AG10803 (cell line): ENCODE data around the gene CDCA4.
"Not testable (repeated sequence)": the region's sequence is repeated elsewhere in the genome, so short reads cannot be mapped to it uniquely, and the experiment has no call there.

Experiments used
- DNase-seq: peaks from one replicate; pipeline ENCODE4 v3.0.0; 2010; ENCODE audit warnings: low read depth
- H3K4me3 ChIP-seq: 2 replicates; pipeline ENCODE4 v1.5.1; 2011; ENCODE audit warnings: mild to moderate bottlenecking, low read length, control low read depth
- TF ChIP-seq, protein P1 (sequence below): conservative IDR thresholded peaks from 2 replicates; pipeline ENCODE4 v1.5.1; 2011; ENCODE audit warnings: mild to moderate bottlenecking, low read length, control low read depth, inconsistent platforms

Gene CDCA4

DNA sequence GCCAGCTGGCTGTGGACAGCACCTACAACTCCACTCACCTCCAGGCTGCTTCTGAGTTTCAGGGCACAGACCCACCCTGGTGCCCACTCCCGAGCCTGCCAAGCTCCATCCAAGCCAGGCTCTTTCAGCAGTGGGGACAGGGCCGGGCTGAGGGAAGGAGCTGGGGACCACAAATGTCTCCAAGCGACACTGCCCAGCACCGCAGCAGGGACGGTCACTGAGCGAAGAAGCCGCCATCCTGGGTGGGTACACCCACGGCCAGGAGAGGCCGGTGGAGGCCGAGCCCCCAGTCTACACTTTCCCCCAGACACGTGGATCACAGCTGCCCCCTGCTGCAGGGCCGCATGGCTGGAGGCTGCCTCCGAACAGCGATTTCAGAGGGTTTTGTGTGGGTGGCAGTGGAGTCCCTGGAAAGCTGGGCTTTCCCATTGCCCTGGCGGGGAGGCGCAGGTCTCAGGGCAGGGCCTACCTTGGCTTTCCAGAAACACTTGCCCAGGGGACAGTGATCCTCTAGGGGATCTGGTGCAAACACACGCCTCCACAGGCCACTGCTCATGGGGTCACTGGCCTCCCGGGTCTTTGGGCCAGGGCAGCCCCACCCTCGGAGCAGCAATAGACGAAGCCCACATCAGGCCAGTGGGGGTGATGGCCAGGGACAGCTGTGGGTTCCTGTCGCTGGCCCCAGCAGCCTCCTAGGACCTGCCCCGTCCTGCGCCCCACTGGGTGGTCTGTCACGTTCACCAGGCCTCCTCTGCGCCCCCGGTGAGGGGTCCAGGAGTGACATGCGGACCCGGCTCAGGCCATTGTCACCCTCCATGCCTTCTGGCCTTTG is 45.6 kb upstream of the CDCA4 start:
- DNase-seq: no peak
- H3K4me3 ChIP-seq: no peak overlapping the region
- TF ChIP-seq, protein P1, sequence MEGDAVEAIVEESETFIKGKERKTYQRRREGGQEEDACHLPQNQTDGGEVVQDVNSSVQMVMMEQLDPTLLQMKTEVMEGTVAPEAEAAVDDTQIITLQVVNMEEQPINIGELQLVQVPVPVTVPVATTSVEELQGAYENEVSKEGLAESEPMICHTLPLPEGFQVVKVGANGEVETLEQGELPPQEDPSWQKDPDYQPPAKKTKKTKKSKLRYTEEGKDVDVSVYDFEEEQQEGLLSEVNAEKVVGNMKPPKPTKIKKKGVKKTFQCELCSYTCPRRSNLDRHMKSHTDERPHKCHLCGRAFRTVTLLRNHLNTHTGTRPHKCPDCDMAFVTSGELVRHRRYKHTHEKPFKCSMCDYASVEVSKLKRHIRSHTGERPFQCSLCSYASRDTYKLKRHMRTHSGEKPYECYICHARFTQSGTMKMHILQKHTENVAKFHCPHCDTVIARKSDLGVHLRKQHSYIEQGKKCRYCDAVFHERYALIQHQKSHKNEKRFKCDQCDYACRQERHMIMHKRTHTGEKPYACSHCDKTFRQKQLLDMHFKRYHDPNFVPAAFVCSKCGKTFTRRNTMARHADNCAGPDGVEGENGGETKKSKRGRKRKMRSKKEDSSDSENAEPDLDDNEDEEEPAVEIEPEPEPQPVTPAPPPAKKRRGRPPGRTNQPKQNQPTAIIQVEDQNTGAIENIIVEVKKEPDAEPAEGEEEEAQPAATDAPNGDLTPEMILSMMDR: no peak

DNA sequence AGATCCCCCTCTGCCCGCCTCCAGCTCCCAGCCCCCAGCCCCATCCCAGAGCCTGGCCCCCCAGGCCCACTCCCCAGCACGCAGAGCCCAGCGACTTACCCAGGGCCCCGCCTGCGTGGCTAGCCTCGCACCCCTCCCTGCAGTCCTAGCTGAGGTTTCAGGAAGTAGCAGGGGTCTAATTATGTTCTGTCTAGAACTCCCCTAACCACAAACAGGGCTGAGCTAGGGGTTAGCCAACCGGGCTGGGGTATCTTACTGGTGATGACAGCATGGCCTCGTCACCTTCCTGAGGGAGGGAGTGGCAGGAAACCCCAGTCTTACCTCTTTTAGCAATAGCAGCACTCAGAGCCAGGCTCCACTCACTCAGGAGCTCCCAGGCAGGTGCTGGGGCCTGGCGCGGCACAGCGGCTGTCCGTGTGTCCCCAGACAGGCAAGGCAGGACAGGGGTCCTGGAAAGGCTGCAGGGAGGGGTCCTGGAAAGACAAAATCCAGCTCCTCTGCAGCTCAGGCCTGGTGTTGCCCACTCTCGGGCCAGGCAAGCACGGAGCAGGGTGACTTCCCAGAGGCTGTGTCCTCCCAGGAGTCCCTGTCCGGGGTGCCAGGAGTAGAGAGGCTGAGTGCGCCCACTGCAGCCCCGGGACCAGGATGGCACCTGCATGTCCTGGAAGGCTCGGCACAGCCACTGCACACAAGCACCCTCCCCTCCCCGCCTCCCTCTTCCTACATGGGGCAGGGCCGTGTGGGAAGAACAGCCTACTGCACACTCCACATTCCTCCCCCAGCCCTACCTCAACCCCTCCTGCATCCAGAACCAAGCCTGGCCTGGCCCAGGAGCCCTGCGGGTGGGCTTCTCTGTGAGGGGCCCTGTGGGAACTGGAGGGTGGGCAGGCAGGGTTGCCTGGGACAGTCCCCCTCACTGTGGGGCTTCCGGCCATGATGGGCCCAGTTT is 44.7 kb upstream of the CDCA4 start, which contains the start of gene GPR132:
GPR132 (minus strand) TSS at position 151 of the 949 bp plus-strand sequence. CDS start 10,010 bp downstream, outside the sequence.
- DNase-seq: no peak
- H3K4me3 ChIP-seq: no peak within 1 kb of the TSS
- TF ChIP-seq, protein P1: no peak

DNA sequence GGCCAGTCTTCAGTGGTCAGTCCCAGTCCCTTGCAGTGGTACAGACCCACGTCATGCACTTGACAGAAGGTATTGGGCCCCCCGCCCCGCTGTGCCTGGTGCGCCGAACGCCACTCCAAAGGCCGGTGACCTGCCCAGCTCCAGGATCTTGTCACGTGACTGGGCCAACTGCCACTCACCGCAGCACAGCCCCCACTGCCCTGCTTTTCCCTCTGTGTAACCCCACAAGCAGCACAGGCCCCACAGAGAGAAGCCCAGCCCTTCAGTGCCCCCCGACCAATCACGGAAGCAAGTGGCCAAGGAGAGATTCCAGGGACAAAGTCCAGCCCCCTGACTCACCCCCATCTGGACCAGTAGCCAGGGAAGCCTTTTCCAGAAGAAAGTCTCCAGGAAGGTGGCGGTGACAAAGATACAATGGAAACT is 43.8 kb upstream of the CDCA4 start:
- TF ChIP-seq, protein P1: no peak
- H3K4me3 ChIP-seq: no peak overlapping the region
- DNase-seq: no peak

DNA sequence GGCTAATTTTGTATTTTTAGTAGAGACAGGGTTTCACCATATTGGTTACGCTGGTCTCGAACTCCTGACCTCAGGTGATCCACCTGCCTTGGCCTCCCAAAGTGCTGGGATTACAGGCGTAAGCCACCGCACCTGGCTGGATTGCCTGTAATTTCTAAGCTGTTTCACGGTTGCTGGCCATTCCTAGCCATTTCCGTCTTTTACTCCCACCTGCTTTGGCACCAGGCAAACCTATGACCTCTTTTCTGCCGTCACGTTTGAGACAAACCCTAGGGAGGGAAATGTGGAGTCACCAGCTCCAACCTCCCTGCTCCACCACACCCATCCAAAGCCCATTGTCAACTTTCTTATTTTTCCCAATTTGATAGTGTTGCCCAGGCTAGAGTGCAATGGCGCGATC is 43.1 kb upstream of the CDCA4 start:
- no peak overlapping the region for H3K4me3 ChIP-seq

DNA sequence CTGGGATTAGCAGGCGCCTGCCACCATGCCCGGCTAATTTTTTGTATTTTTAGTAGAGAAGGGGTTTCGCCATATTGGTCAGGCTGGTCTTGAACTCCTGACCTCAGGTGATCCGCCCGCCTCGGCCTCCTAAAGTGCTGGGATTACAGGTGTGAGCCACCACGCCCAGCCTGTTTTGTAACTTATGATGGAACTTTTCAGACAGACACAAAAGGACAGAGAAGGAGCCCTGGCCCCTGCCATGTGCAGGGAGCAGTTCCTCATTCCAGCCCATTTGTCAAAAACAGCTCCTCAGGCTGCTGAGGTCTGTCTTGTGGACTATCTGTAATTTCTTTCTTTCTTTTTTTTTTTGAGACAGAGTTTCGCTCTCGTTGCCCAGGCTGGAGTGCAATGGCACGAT is 42.6 kb upstream of the CDCA4 start:
- DNase-seq: not testable (repeated sequence)

More for the DNA sequence above, 43.1 kb upstream of the CDCA4 start:
- DNase-seq: no peak
- TF ChIP-seq, protein P1: no peak

DNA sequence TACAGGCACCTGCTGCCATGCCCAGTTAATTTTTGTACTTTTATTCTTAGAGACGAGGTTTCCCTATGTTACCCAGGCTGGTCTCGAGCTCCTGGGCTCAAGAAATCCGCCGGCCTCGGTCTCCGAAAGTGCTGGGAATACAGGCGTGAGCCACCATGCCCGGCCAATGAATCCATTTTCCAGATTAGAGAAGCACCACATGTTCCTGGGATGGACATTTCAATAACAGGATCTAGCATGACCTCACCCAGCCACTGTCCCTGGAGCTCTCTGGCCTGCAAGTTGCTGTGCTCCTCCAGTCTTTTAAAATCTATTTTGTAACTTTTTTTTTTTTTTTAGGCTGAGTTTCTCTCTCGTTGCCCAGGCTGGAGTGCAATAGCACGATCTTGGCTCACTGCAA is 42.2 kb upstream of the CDCA4 start:
- TF ChIP-seq, protein P1: no peak
- no peak overlapping the region for H3K4me3 ChIP-seq
- DNase-seq: no peak

More for the DNA sequence above, 42.6 kb upstream of the CDCA4 start:
- H3K4me3 ChIP-seq: not testable (repeated sequence)

DNA sequence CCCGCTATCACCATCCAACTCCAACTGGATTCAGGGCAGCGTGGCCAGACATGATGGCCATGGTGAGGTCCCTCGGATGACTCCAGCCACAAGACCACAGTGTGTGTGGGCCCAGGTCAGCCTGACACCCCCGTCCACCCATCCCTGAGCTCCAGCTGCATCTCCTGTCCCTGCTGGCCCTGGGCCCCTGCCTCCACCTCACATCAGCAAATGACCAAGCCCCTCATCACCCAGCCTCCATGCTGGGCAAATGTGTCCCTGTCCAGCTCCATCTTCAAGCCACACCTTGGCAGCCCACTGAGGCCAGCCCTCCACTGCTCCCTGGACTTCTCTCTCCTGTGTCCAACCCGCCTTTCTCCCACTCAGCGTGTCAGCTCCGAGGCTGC is 41.2 kb upstream of the CDCA4 start:
- TF ChIP-seq, protein P1: no peak
- no peak for DNase-seq
- no peak overlapping the region for H3K4me3 ChIP-seq
